GM19043 (cell line): ENCODE data around the gene ATP2A2.

Experiments
- ATAC-seq: cut with Tn5 transposase; IDR thresholded peaks from one replicate; pipeline ENCODE4 v1.9.1; 2021; ENCODE audit warnings: low read depth; ENCODE audit not compliant: unreplicated experiment

Gene ATP2A2

GRCh38 chr12:110287986-110288385 is 6.9 kb downstream of the ATP2A2 start:
- ATAC-seq = no peak

DNA sequence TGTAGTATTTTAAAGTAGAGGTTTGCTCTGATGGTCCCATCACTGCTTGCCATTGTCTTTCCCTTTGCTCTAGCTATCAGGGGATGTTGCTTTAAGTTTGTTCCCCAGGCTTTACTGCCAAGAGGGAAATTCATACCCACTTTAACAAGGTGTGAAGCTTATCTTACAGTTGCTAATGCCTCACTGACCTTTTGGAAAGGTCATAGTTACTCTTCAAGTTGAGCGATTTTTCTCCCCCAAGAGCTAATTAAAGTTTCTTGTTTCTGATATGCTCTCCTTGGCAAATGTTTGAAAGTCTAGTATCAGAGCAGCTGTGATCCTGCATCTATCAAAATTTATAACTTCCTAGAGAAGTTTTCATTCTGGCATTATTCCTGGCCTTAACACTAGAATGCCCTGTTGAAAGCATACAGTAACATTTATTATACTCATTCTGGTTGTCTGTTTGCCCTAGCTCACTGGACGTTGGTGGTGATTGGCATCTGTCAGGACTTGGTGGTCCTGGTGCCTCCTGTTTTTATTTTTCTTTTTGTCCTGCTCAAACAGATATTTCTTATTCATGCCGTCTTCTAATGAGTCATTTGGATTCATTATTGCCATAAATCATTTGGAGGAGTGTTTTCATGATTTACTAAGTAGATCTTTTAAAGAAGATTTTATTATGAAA is 8.1 kb downstream of the ATP2A2 start:
- ATAC-seq = no peak

DNA sequence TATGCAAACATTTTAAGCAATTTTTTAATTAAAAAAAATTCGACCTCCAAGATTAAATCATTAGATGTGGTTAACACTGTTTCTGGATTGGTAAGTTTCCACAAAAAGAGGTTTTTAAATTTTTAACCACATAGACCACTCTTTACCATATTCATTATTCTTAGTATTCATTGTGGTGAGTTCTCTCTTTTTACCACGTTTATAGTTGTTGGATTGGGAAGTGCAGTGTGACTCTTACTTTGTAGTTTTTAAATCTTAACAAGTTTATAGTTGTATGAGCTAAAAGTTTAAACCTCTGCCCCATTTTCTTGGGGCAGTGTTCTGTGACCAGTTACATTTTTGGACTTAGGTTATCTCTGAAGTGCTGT is 8.6 kb downstream of the ATP2A2 start:
- ATAC-seq = no peak

DNA sequence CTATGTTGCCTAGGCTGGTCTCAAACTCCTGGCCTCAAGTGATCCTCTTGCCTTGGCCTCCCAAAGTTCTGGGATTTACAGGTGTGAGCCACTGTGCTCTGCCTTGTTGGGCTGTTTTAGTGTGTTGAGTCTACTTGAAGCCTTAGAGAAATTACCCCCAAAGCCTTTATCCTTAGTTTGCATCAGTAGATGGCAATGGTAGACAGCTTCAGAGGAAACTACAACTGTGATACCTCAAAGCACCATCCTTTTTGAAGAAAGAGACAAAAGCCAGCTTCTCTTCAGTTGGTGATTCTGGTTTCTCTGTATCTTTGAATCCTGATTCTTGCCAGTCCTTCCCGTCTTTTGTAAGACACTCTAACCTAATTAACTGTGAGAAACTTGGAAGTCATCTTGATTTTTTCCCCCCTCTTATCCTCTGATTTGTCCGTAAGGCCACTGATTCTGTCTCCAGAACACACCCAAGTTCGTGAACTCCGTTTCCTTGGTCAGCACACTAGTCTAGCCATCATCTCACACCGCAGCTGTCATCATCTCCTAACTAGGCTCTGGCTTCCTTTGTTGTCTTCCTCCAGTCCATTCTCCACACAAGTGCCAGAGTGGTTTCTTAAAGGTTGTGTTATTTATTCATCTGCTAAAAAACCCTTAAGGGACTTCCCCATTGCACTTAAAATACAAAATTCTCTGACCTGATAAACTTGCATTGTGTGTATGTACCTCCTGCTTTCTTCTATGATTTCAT is 20.2 kb downstream of the ATP2A2 start:
- no peak for ATAC-seq

- no peak for ATAC-seq
Observed at GRCh38 chr12:110304061-110304551, 23.1 kb downstream of the ATP2A2 start.

GRCh38 chr12:110307372-110307771 is 26.3 kb downstream of the ATP2A2 start:
- no peak for ATAC-seq

GRCh38 chr12:110310763-110311162 is 29.7 kb downstream of the ATP2A2 start:
- ATAC-seq = no peak

- ATAC-seq = no peak
Observed at GRCh38 chr12:110311903-110312302, 30.9 kb downstream of the ATP2A2 start.

- no peak for ATAC-seq
Observed at GRCh38 chr12:110312581-110313360, 31.7 kb downstream of the ATP2A2 start.

DNA sequence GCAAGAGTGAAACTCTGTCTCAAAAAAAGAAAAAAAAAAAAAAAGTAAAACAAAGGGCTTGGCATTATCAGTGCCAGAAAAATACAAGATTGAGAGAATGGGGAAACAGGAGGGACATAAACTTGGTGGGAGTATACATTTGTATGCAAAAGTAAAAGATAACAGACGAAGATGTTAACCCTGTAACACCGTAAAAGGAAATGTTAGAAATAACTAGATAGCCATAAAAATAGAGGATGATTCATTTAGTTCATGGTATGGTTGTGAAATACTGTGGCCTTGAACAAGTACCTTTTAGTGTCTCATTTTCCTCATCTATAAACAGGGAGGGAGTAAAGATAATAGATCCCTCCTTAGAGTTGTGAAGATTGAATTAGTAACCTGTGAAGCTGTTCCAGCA is 33.3 kb downstream of the ATP2A2 start:
- no peak for ATAC-seq

DNA sequence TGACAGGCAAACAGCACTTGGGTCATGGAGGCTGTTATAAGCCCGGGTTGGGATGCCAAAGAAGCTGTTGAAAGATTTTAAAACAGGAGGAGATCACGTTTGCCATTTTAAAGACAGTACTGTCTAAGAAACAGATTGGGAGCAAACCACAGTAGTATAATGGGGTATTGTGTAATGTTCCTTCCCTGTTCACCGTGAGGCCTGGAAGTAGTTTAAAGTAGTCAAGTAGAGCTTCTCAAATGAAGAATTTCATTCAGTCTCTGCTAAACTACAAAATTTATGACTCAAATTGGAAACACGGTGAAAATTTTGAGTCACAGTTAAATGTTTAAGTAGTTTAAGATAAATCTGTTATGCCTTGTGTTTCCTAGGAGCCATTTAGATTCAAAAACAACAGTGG is 35.8 kb downstream of the ATP2A2 start:
- ATAC-seq = no peak

- no peak for ATAC-seq
Observed at GRCh38 chr12:110317911-110318310, 36.9 kb downstream of the ATP2A2 start.

DNA sequence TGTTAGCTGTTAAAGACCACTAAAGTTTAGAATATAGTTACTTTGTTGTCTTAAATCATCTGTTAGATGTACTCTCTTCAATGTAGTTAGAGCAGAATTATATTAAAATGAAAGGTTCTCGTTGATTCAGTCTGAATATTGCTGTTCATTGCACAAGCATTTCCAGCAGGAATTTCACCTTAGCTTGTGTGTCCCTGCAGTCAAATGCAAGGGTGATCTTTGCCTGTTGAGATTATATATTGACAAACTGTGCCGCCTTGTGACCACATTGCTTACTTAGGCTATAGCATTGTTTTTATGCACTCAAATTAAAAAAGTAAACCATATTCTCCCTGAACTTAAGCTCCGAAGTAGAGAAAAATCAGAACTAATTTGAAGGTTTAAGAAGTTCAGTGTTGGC is 39.5 kb downstream of the ATP2A2 start:
- ATAC-seq = no peak

- ATAC-seq = no peak
Observed at GRCh38 chr12:110329710-110330109, 48.7 kb downstream of the ATP2A2 start.

- no peak for ATAC-seq
Observed at GRCh38 chr12:110330124-110330523, 49.1 kb downstream of the ATP2A2 start.

DNA sequence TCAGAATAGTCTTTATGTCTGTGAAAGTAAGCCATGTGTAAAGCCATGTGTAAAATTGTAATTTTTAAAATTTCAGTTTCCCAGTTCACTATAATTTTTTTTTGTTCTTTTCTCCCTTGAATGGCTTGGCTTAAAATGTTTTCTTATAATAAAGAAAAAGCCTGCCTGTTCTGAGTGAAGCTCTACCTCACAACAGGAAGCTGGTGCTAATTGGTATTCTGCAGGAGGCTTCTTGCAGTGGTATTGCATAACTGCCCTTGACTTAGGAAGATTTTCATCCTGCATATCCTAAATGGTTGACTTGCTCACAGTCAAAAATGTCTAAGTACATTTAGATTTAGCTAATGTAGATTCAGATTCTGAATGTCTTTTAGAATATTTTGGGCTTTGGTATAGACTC is 49.5 kb downstream of the ATP2A2 start:
- no peak for ATAC-seq

GRCh38 chr12:110333201-110333600 is 52.2 kb downstream of the ATP2A2 start:
- no peak for ATAC-seq

GRCh38 chr12:110335481-110336045 is 54.5 kb downstream of the ATP2A2 start:
- no peak for ATAC-seq

- ATAC-seq = no peak
Observed at GRCh38 chr12:110337912-110338710, 57.1 kb downstream of the ATP2A2 start.

DNA sequence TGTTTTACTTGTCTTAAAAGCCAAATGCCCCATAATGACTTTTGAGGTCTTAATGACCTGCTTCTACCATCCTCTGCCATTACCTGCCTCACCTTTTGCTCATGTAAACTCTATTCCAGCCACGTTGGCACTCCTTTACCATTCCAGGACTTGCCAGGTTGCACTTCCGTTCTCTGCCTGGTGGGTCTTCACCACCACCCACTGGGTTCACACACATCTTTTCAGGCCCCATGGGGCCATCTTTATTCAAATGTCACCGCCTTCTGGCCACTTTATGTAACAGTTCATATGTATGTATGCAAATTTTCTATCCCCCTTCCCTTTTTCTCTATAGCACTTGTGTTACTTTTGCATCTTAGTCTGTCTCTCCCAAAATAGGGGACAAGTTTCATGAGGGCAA is 57.7 kb downstream of the ATP2A2 start:
- no peak for ATAC-seq
